Measurements from ENCODE around the gene KIAA1328.

KIAA1328 gene

DNA sequence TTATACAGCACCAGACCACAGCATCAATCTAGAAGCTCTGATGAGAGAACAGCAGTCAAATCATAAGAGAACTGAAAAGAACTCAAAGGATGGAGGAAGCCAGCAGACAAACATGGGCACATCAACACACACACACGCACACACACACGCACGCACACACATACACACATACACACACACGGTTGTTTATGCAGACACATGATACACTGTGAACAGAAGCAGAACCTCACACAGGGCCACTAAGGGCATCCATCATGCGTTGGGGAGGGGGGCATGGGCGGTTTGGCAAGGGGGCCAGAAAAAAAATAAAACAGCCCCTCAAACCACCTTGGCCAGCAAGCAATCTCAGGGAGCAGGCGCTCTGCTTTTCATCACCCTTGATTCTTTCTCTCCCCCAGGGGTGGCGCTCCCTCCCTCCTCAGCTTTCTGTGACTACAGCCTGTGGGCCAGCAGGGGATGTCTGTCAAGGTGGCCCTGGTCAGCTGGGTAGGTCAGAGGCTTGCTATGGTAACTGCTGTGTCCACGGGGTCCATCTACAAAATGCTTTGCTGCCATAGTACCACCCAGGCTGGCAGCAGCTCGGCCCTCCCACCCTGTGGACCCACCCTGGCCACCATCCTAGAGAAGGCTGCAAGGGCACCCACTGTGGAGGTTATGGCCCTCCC is 418.7 kb downstream of the KIAA1328 start:
- TF ChIP-seq, protein P1, sequence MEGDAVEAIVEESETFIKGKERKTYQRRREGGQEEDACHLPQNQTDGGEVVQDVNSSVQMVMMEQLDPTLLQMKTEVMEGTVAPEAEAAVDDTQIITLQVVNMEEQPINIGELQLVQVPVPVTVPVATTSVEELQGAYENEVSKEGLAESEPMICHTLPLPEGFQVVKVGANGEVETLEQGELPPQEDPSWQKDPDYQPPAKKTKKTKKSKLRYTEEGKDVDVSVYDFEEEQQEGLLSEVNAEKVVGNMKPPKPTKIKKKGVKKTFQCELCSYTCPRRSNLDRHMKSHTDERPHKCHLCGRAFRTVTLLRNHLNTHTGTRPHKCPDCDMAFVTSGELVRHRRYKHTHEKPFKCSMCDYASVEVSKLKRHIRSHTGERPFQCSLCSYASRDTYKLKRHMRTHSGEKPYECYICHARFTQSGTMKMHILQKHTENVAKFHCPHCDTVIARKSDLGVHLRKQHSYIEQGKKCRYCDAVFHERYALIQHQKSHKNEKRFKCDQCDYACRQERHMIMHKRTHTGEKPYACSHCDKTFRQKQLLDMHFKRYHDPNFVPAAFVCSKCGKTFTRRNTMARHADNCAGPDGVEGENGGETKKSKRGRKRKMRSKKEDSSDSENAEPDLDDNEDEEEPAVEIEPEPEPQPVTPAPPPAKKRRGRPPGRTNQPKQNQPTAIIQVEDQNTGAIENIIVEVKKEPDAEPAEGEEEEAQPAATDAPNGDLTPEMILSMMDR (IDR thresholded peaks at IDR 0.05; ENCODE audit: low read depth, low read length, missing control alignments) = no peak
- no peak for DNase-seq (ENCODE audit: extremely low read depth, low read depth)
- H3K4me3 ChIP-seq (replicated peaks; ENCODE audit: low read depth, low read length) = no peak overlapping the region

DNA sequence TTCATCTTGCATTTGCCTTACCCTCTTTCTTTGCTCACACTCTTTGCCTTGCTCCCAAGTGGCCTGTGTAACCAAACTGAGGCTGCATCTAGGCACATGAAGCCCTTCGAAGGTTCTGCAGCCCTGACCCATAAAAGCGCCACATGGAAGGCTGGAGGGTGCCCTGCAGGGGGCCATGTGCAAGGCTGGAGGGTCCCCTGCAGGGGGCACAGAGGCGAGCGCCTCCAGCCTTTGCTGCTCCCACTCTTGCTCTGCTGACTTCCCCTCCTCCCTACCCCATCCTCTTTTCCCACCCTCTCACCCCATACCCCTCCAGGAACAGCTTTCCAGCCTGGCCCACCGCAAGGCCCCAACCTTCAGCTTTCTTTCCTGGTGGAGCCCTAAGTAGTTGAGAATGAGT is 419.4 kb downstream of the KIAA1328 start:
- no peak for DNase-seq (ENCODE audit: extremely low read depth, low read depth)
- TF ChIP-seq, protein P1 (IDR thresholded peaks at IDR 0.05; ENCODE audit: low read depth, low read length, missing control alignments) = no peak
- no peak overlapping the region for H3K4me3 ChIP-seq (replicated peaks; ENCODE audit: low read depth, low read length)

- TF ChIP-seq, protein P1 (IDR thresholded peaks at IDR 0.05; ENCODE audit: low read depth, low read length, missing control alignments) = no peak
- H3K4me3 ChIP-seq (replicated peaks; ENCODE audit: low read depth, low read length) = no peak overlapping the region
- DNase-seq (ENCODE audit: extremely low read depth, low read depth) = no peak
These were observed 420.4 kb downstream of the KIAA1328 start for GRCh38 chr18:37249171-37249886.

DNA sequence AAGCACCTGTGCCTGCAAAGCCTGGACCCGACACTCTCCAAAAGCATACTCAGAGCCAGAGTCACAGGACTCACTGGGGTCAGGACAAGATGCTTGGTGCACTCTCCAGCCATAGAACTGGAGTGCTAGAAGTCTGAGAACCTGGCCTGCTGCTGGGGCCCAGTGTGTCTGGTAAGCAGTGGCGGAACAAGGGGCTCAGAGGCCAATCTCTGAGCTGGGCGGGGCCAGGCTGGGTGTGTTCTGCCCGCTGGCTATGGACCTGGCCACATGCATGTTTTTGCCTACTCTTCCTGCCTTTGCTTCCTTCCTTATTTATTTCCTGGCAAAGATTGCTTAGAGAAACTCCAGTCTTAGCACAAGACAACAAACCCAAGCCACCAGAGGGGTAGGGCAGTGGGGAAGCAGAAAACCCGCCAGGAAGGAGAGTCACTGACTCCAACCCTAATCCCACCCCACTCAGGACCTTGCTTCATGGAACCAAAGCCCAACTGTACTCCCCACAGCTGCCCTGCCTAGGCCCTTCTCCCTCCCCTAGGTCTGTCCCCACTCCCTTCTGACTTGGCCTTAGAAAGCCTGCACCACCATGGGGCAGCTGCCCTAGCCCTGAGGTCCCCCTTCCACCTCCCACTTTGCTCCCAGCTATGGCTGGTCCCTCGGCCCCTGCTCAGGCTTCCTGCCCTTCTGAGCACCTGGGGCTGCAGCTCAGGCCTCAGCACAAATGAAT is 421.1 kb downstream of the KIAA1328 start:
- TF ChIP-seq, protein P1 (IDR thresholded peaks at IDR 0.05; ENCODE audit: low read depth, low read length, missing control alignments) = no peak
- DNase-seq (ENCODE audit: extremely low read depth, low read depth) = no peak
- H3K4me3 ChIP-seq (replicated peaks; ENCODE audit: low read depth, low read length) = no peak overlapping the region

DNA sequence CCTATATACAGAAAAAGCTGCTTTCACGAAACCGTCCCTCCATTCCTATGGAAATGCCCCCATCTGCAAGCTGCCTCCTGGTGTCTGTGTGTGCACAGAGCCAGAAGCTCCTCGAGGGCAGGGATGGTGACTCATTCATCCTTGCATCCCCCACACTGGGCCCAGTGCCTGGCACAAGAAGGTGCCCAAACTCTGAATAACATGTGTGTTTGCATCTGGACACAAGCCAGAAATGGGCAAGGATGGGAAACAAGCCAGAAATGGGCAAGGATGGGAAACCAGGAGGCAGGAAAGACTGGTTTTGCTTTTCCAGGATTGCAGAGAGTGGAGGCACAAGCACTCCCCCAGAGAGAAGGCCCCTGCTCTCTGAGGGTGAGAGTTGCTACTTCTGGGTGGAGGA is 422.8 kb downstream of the KIAA1328 start:
- DNase-seq (ENCODE audit: extremely low read depth, low read depth) = no peak
- no peak overlapping the region for H3K4me3 ChIP-seq (replicated peaks; ENCODE audit: low read depth, low read length)
- TF ChIP-seq, protein P1 (IDR thresholded peaks at IDR 0.05; ENCODE audit: low read depth, low read length, missing control alignments) = no peak

- no peak for DNase-seq (ENCODE audit: extremely low read depth, low read depth)
- TF ChIP-seq, protein P1 (IDR thresholded peaks at IDR 0.05; ENCODE audit: low read depth, low read length, missing control alignments) = no peak
These were observed 423.4 kb downstream of the KIAA1328 start for GRCh38 chr18:37252342-37252741.

More at GRCh38 chr18:37252342-37252741, 423.4 kb downstream of the KIAA1328 start:
- H3K4me3 ChIP-seq (replicated peaks; ENCODE audit: low read depth, low read length) = no peak overlapping the region

Measured in HFF-Myc (cell line).